H1 (cell line): ENCODE data around the gene KIF20A. TPM values are rescaled to one million over a fixed set of nuclear protein-coding genes. Genes with fewer than 3 reads are reported as not detected.

Source experiments
- CTCF ChIA-PET: fragments of 300-600 bp; sonication (Branson Sonifier 250); formaldehyde crosslinking; loops from one replicate; lab custom pipeline; 2021; ENCODE audit not compliant: partially characterized antibody; lab: Charles Lee
- POLR2A ChIA-PET: fragments of 300-600 bp; sonication (Branson Sonifier 250); formaldehyde crosslinking; loops from one replicate; lab custom pipeline; 2021; ENCODE audit warnings: inconsistent platforms; ENCODE audit not compliant: partially characterized antibody; lab: Charles Lee
- DNase-seq, 2 experiments: peaks; one replicate each; pipeline versions ENCODE4 v3.0.0 to v3.0.0-alpha.2; 2010 to 2022; ENCODE audit warnings: low spot score in 2 of 2, low read depth in 1 of 2, mixed read lengths in 1 of 2
- FAIRE-seq: peaks from 2 replicates; lab custom pipeline; 2011; peaks lifted over from hg19 to GRCh38; lab: Jason Lieb, UNC
- H2AFZ ChIP-seq: 2 replicates; pipeline ENCODE4 v1.8.1; 2012; ENCODE audit warnings: low read length, inconsistent platforms
- H2AK5ac ChIP-seq: 2 replicates; pipeline ENCODE4 v1.6.1; 2013; ENCODE audit warnings: low read depth, low read length
- H2BK120ac ChIP-seq: replicated peaks from 2 replicates; pipeline ENCODE3; 2013; ENCODE audit warnings: low read depth, low read length, inconsistent platforms
- H2BK12ac ChIP-seq: 2 replicates; pipeline ENCODE4 v1.6.1; 2013; ENCODE audit warnings: low read depth, low read length
- H2BK15ac ChIP-seq: 2 replicates; pipeline ENCODE4 v1.6.1; 2013; ENCODE audit warnings: low read length
- H2BK20ac ChIP-seq: 2 replicates; pipeline ENCODE4 v1.6.1; 2013; ENCODE audit warnings: low read length
- H2BK5ac ChIP-seq: 2 replicates; pipeline ENCODE4 v1.6.1; 2013; ENCODE audit warnings: low read depth, low read length
- H3K14ac ChIP-seq: 2 replicates; pipeline ENCODE4 v1.6.1; 2013; ENCODE audit warnings: inconsistent platforms; ENCODE audit not compliant: insufficient read length
- H3K18ac ChIP-seq: 2 replicates; pipeline ENCODE4 v1.6.1; 2013; ENCODE audit warnings: low read length; ENCODE audit errors: extremely low read depth
- H3K23ac ChIP-seq: 2 replicates; pipeline ENCODE4 v1.6.1; 2013; ENCODE audit warnings: inconsistent platforms; ENCODE audit not compliant: insufficient read length
- H3K23me2 ChIP-seq: 2 replicates; pipeline ENCODE4 v1.6.1; 2013; ENCODE audit warnings: low read depth, low read length
- H3K27ac ChIP-seq: 2 replicates; pipeline ENCODE4 v1.6.1; 2011; ENCODE audit warnings: low read depth, low read length, inconsistent platforms
- H3K27me3 ChIP-seq, 4 experiments: replicated peaks in 1 of 4; 1 replicate in 1 of 4; 2 replicates in 3 of 4; pipeline versions ENCODE4 v1.6.1 to v1.8.1; 2011 to 2013; ENCODE audit warnings: low read length in 3 of 4, mild to moderate bottlenecking in 3 of 4, inconsistent platforms in 2 of 4, mixed read lengths in 2 of 4, moderate library complexity in 1 of 4; ENCODE audit not compliant: control insufficient read depth in 3 of 4, insufficient read depth in 3 of 4; ENCODE audit errors: extremely low read depth in 1 of 4
- H3K36me3 ChIP-seq, 4 experiments: 2 replicates each; pipeline versions ENCODE4 v1.6.1 to v1.8.1; 2011 to 2013; ENCODE audit warnings: mild to moderate bottlenecking in 4 of 4, low read length in 3 of 4, moderate library complexity in 2 of 4, control low read depth in 1 of 4, inconsistent platforms in 1 of 4; ENCODE audit not compliant: insufficient read depth in 4 of 4, control insufficient read depth in 2 of 4
- H3K4ac ChIP-seq: replicated peaks from 2 replicates; pipeline ENCODE3; 2013; ENCODE audit warnings: low read length, low read depth, mixed read lengths, inconsistent platforms; ENCODE audit not compliant: insufficient read length
- H3K4me1 ChIP-seq, 4 experiments: replicated peaks in 1 of 4; 1 replicate in 1 of 4; 2 replicates in 3 of 4; pipeline versions ENCODE4 v1.6.1 to v1.8.1; 2011 to 2013; ENCODE audit warnings: low read length in 3 of 4, inconsistent platforms in 2 of 4, mixed read lengths in 1 of 4; ENCODE audit not compliant: insufficient read depth in 4 of 4, control insufficient read depth in 3 of 4
- H3K4me2 ChIP-seq, 2 experiments: 2 replicates each; pipeline versions ENCODE4 v1.6.1 to v1.8.1; 2011 to 2013; ENCODE audit warnings: low read depth in 2 of 2, low read length in 2 of 2, control low read depth in 1 of 2, inconsistent platforms in 1 of 2, mild to moderate bottlenecking in 1 of 2; ENCODE audit not compliant: insufficient read depth in 1 of 2
- H3K4me3 ChIP-seq, 4 experiments: fragments of 200-600, 300-600 bp in 1 of 4; sonication (generic), shearing (Covaris generic), sonication (Bioruptor Twin) in 1 of 4; 2 replicates each; pipeline versions ENCODE4 v1.5.1 to v1.8.1; 2011 to 2016; ENCODE audit warnings: low read length in 4 of 4, low read depth in 3 of 4, control low read depth in 2 of 4, inconsistent platforms in 2 of 4, mild to moderate bottlenecking in 2 of 4, mixed read lengths in 1 of 4, moderate library complexity in 1 of 4; ENCODE audit not compliant: insufficient read depth in 2 of 4; ENCODE audit errors: extremely low read depth in 1 of 4
- H3K56ac ChIP-seq: replicated peaks from 2 replicates; pipeline ENCODE3; 2013; ENCODE audit warnings: low read depth, mild to moderate bottlenecking, mixed read lengths, low read length, inconsistent platforms; ENCODE audit not compliant: insufficient read length
- H3K79me1 ChIP-seq: 2 replicates; pipeline ENCODE4 v1.6.1; 2013; ENCODE audit warnings: low read depth, low read length, control low read depth
- H3K79me2 ChIP-seq, 2 experiments: 2 replicates each; pipeline versions ENCODE4 v1.6.1 to v1.8.1; 2012 to 2013; ENCODE audit warnings: low read length in 2 of 2, mild to moderate bottlenecking in 2 of 2, inconsistent platforms in 1 of 2; ENCODE audit not compliant: insufficient read depth in 2 of 2, control insufficient read depth in 1 of 2
- H3K9ac ChIP-seq, 4 experiments: replicated peaks in 1 of 4; 1 replicate in 1 of 4; 2 replicates in 3 of 4; pipeline versions ENCODE4 v1.6.1 to v1.8.1; 2011 to 2013; ENCODE audit warnings: low read depth in 3 of 4, low read length in 3 of 4, control low read depth in 2 of 4, mild to moderate bottlenecking in 2 of 4, moderate library complexity in 2 of 4, inconsistent platforms in 1 of 4; ENCODE audit errors: extremely low read depth in 1 of 4
- H3K9me3 ChIP-seq, 2 experiments: 2 replicates each; pipeline versions ENCODE4 v1.6.1 to v1.8.1; 2012 to 2013; ENCODE audit warnings: mild to moderate bottlenecking in 2 of 2, moderate library complexity in 2 of 2, control low read depth in 1 of 2, inconsistent platforms in 1 of 2, low read depth in 1 of 2, low read length in 1 of 2, mixed read lengths in 1 of 2; ENCODE audit not compliant: insufficient read depth in 2 of 2
- H4K20me1 ChIP-seq, 2 experiments: replicated peaks in 1 of 2; 2 replicates each; pipeline versions ENCODE3 to v1.8.1; 2011 to 2013; ENCODE audit warnings: inconsistent platforms in 2 of 2, low read length in 2 of 2, mild to moderate bottlenecking in 1 of 2; ENCODE audit not compliant: insufficient read depth in 2 of 2, control insufficient read depth in 1 of 2
- H4K5ac ChIP-seq: 2 replicates; pipeline ENCODE4 v1.6.1; 2013; ENCODE audit warnings: low read length, low read depth, mixed read lengths, inconsistent platforms; ENCODE audit not compliant: insufficient read length
- H4K8ac ChIP-seq: 2 replicates; pipeline ENCODE4 v1.8.0; 2013; ENCODE audit warnings: mild to moderate bottlenecking, moderate library complexity, low read length, inconsistent platforms; ENCODE audit not compliant: insufficient read depth; ENCODE audit errors: extremely low read depth
- H4K91ac ChIP-seq: replicated peaks from 2 replicates; pipeline ENCODE3; 2013; ENCODE audit warnings: low read length, mixed read lengths, inconsistent platforms; ENCODE audit not compliant: insufficient read length
- CBX8 ChIP-seq: fragments of 300-800, 300-1000 bp; sonication (generic); IDR thresholded peaks from 2 replicates; pipeline ENCODE4 v1.7.1; 2016; ENCODE audit warnings: low read depth, low read length, borderline replicate concordance
- KDM5A ChIP-seq: fragments of 200-600 bp; IDR thresholded peaks from 2 replicates; pipeline ENCODE4 v1.7.1; 2012; ENCODE audit warnings: mild to moderate bottlenecking, low read length, inconsistent platforms, mixed read lengths
- SUZ12 ChIP-seq: fragments of 200-600 bp; sonication (generic); IDR thresholded peaks from 2 replicates; pipeline ENCODE4 v1.6.1; 2012; ENCODE audit warnings: mild to moderate bottlenecking, inconsistent platforms, low read length, moderate library complexity, mixed read lengths
- WGBS, 2 experiments: shearing (Covaris generic) in 1 of 2; methylation state at CpG; one replicate each; pipeline versions ENCODE4 v1.1.6 to v1.1.7; 2013 to 2015; ENCODE audit warnings: low lambda C conversion rate in 2 of 2, mixed read lengths in 2 of 2, inconsistent platforms in 1 of 2, low coverage in 1 of 2, missing lambda C conversion rate in 1 of 2; ENCODE audit not compliant: insufficient replicate concordance in 2 of 2, insufficient coverage in 1 of 2, insufficient read length in 1 of 2; ENCODE audit errors: extremely low coverage in 1 of 2, missing lambda C conversion rate in 1 of 2; 5-methylcytosine and 5-hydroxymethylcytosine counted together
- polyA plus RNA-seq, 7 experiments: library from polyadenylated mRNA; depleted of rRNA in 3 of 7; stranded (reverse) in 5 of 7; unstranded in 2 of 7; fragments of >200 nt in 5 of 7; fragments of 200-250 nt in 2 of 7; gene quantifications; 1 replicate in 5 of 7; 2 replicates in 1 of 7; 4 replicates in 1 of 7; pipeline versions ENCODE4 v1.2.1 to v1.2.3, GENCODE V29; 2011 to 2013; ENCODE audit warnings: missing spikeins in 2 of 7, mixed read lengths in 2 of 7
- total RNA-seq: library from RNA; stranded (reverse); fragmentation: NEBNext Ultra II Directional; extraction: Animal tissue kit (Norgen Biotek cat#: 25700); gene quantifications from 2 replicates; pipeline ENCODE4 v1.2.1, GENCODE V29; 2021

Gene KIF20A
- total and polyA plus RNA-seq, 2 of the 8 experiments (the other 6 are each of a cell fraction or from before 2014, with no cell fraction given), result 33.3 to 67.1 TPM

DNA sequence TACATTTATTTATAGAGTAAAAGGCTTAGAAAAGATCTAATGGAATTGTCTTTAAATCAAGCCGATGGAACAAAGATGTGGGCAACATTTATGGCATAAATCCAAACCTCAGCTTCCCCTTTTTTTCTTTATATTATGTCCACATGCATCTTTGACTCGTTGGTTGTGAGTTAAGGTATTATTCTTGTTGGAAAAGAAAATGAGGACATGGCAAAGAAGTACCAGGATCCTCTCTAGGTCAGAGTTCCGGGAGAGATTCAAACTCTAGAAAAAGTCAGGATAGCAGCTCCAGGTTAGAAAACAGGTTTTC lies 39.2 kb upstream of the KIF20A start:
- no peak overlapping the region for H2AK5ac ChIP-seq
- H2BK15ac ChIP-seq, result no peak overlapping the region
- H2BK5ac ChIP-seq, result no peak overlapping the region
- H3K9ac ChIP-seq, result no peak overlapping the region
- H2BK12ac ChIP-seq, result no peak overlapping the region
- peaks cover 4% of the 10 kb centered on the region; the same call in 1 of the 2 replicates for H3K23me2 ChIP-seq
- no peak for DNase-seq
- H3K23ac ChIP-seq, result no peak overlapping the region
- H3K27ac ChIP-seq, result no peak overlapping the region
- H3K56ac ChIP-seq, result no peak overlapping the region
- H3K14ac ChIP-seq, result no peak overlapping the region
- H3K9me3 ChIP-seq, result no peaks in the 10 kb centered on the region
- no peak overlapping the region for H3K18ac ChIP-seq
- H3K27me3 ChIP-seq, result no peaks in the 10 kb centered on the region
- no peak overlapping the region for H3K4ac ChIP-seq
- no peak overlapping the region for H2BK20ac ChIP-seq
- H2AFZ ChIP-seq, result peak overlapping the region; percentile 91
- H4K5ac ChIP-seq, result no peak overlapping the region
- no peaks in the 10 kb centered on the region for H4K20me1 ChIP-seq
- H4K91ac ChIP-seq, result no peak overlapping the region
- no peak for FAIRE-seq
- no peak overlapping the region for H4K8ac ChIP-seq
- H3K79me2 ChIP-seq, result no peaks in the 10 kb centered on the region
- H3K4me3 ChIP-seq, result peak overlapping the region in 1 of 4 experiments; percentile 70; a peak in 2 of 8 replicates
- WGBS, 2 experiments, result 71% methylated on average over 3 of the region's 3 CpGs; no CpG with 5 or more reads in 1 of the 2 experiments
- H2BK120ac ChIP-seq, result no peak overlapping the region
- CTCF ChIA-PET, result interaction anchor here (0.6 to 2.8 kb wide), 7 partner anchors 22 to 221 kb away, joined by 3 to 10 read pairs (median 4); no protein-coding TSS in a partner anchor
- H3K4me2 ChIP-seq, result peak overlapping the region; percentile 64 to 73; a peak in 3 of 4 replicates
- no peaks in the 10 kb centered on the region; a peak in 1 of 7 replicates for H3K4me1 ChIP-seq
- no peaks in the 10 kb centered on the region for H3K36me3 ChIP-seq
- POLR2A ChIA-PET, result interaction anchor here (1.2 to 1.3 kb wide), 2 partner anchors 9 to 326 kb away, joined by 3 to 4 read pairs; partner anchors contain the start of gene EGR1
- H3K79me1 ChIP-seq, result no peaks in the 10 kb centered on the region
- TF ChIP-seq KDM5A, result no peak
- no peak for TF ChIP-seq CBX8
- no peak for TF ChIP-seq SUZ12
